ENCODE data around the gene VEGFA.

- TF ChIP-seq POLR2A (IDR thresholded peaks at IDR 0.05; ENCODE audit: low read depth) (no peak), CTCF (IDR thresholded peaks at IDR 0.05) (no peak), POLR2AphosphoS5 (IDR thresholded peaks at IDR 0.05) (no peak), EP300 (IDR thresholded peaks at IDR 0.05) (no peak)
Measured at GRCh38 chr6:43742285-43742684, 27.7 kb upstream of the VEGFA start.
